RPMI8226 (cell line): Measurements from ENCODE around the gene PLA2G6.

Experiments
- DNase-seq: peaks from one replicate; pipeline ENCODE4 v3.0.0-alpha.2; 2015

PLA2G6 gene

GRCh38 chr22:38067761-38068360 lies 113.8 kb downstream of the PLA2G6 start:
- DNase-seq = no peak

- DNase-seq = no peak
These were observed 114.6 kb downstream of the PLA2G6 start for GRCh38 chr22:38067028-38067415.

- no peak for DNase-seq
These were observed 115.1 kb downstream of the PLA2G6 start for GRCh38 chr22:38066381-38067027.

- no peak for DNase-seq
These were observed 116.1 kb downstream of the PLA2G6 start for GRCh38 chr22:38065539-38065938.

GRCh38 chr22:38062791-38063190 lies 118.8 kb downstream of the PLA2G6 start:
- DNase-seq = no peak
